Measurements from ENCODE around the gene TCF7L2. TPM values are rescaled to one million over a fixed set of nuclear protein-coding genes. Genes with fewer than 3 reads are reported as not detected.
"Not testable (repeated sequence)": the region's sequence is repeated elsewhere in the genome, so short reads cannot be mapped to it uniquely, and the experiment has no call there.

The TCF7L2 gene
- total RNA-seq, 1 donor from 2014 or later = 88.2 TPM

DNA sequence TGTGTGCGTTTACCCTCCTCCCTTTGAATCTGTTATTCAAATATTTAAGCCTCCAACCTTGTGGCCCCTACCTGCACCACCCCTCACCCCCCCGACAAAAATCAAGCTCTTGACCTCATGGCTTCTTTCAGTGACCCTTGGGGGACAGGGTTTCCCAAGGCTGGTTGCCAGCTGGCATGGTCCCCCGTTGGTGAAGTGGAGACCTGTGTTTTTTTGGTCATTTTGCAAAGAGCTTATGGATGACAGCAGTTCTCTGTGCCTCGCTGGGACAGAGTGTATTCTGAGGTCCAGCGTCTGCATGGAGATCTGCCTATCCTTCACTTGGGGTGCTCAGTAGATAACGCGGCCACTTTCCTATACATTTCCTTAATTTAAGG lies 111.0 kb downstream of the TCF7L2 start:
- no peak overlapping the region for H3K27ac Mint-ChIP-seq (ENCODE audit: unreplicated experiment)
- peaks cover 14% of the 10 kb centered on the region for H3K36me3 Mint-ChIP-seq (ENCODE audit: unreplicated experiment)
- no peaks in the 10 kb centered on the region for H3K9me3 Mint-ChIP-seq (ENCODE audit: unreplicated experiment)
- H3K4me1 Mint-ChIP-seq (ENCODE audit: unreplicated experiment) = no peaks in the 10 kb centered on the region
- no peak for DNase-seq (ENCODE audit: extremely low spot score, unreplicated experiment)
- H3K4me3 Mint-ChIP-seq (ENCODE audit: unreplicated experiment) = no peak overlapping the region
- TF ChIP-seq, protein P1, sequence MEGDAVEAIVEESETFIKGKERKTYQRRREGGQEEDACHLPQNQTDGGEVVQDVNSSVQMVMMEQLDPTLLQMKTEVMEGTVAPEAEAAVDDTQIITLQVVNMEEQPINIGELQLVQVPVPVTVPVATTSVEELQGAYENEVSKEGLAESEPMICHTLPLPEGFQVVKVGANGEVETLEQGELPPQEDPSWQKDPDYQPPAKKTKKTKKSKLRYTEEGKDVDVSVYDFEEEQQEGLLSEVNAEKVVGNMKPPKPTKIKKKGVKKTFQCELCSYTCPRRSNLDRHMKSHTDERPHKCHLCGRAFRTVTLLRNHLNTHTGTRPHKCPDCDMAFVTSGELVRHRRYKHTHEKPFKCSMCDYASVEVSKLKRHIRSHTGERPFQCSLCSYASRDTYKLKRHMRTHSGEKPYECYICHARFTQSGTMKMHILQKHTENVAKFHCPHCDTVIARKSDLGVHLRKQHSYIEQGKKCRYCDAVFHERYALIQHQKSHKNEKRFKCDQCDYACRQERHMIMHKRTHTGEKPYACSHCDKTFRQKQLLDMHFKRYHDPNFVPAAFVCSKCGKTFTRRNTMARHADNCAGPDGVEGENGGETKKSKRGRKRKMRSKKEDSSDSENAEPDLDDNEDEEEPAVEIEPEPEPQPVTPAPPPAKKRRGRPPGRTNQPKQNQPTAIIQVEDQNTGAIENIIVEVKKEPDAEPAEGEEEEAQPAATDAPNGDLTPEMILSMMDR (IDR thresholded peaks at IDR 0.05) = no peak
- H3K27me3 Mint-ChIP-seq (ENCODE audit: unreplicated experiment) = no peaks in the 10 kb centered on the region

DNA sequence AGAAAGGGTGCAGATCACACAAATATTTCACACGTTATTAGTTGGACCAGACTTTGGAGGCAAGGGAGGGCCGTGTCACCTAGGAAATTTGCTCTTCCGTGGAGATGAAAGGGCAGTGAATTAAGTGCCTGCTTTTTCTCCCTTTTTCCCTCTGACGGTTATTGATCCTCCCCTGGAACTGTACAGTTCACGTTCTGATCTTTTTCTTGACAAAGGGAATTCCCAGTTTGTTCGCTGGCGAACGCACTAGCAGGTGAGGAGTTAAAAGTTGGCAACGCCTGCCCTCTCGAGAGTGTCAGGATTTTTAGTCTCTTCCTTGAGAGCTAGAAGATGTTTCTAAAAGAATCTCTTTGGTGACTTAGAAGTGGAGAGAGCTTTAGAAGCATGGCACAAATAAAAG lies 111.5 kb downstream of the TCF7L2 start:
- TF ChIP-seq, protein P1 (IDR thresholded peaks at IDR 0.05) = no peak
- H3K36me3 Mint-ChIP-seq (ENCODE audit: unreplicated experiment) = peaks cover 14% of the 10 kb centered on the region
- no peaks in the 10 kb centered on the region for H3K9me3 Mint-ChIP-seq (ENCODE audit: unreplicated experiment)
- peak overlapping the region; percentile 8 for H3K4me3 Mint-ChIP-seq (ENCODE audit: unreplicated experiment)
- DNase-seq (ENCODE audit: extremely low spot score, unreplicated experiment) = no peak
- H3K27ac Mint-ChIP-seq (ENCODE audit: unreplicated experiment) = no peak overlapping the region
- no peaks in the 10 kb centered on the region for H3K27me3 Mint-ChIP-seq (ENCODE audit: unreplicated experiment)
- no peaks in the 10 kb centered on the region for H3K4me1 Mint-ChIP-seq (ENCODE audit: unreplicated experiment)

DNA sequence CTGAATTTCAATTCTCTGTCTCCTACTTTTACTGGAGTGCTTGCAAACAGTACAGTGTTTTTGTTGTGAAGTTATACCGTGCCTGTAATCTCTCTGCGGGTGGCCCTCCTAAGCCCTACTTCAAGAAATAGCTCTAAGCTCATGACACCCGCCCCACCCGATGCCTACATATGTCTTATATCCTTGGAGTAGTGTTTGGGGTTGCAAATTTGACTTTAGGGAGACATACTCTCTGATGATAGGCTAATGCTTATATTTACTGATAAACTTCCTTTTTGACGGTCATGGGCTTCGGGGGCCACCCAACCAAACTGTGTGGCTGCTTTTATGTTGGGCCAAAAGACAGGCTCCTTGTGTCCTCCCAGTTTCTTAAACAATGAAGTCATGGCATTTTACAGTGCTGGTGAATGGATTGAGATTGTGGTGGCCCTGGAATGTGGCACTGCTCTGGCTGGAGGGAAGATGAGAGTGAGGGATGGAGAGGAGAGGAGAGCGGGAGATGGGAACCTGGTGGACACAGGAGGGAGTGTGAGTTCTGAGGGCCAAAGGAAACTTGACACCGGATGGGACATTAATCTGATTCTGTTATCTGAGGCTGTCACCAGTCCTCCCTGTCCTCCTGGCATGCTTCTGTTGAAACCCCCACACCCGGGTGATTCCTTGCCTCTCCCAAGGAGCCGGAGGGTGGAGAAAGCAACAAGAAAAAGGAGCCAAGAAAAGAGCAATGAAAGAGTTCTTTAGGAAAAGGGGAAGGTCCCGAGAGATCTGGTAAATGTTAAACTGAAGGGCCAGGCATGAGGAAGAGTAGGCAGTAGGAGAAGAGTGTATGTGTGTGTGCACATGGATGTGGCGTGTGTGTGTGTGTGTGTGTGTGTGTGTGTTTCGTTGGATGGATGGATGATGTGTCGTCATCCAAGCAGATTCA lies 113.3 kb downstream of the TCF7L2 start:
- peaks cover 15% of the 10 kb centered on the region for H3K36me3 Mint-ChIP-seq (ENCODE audit: unreplicated experiment)
- TF ChIP-seq, protein P1 (IDR thresholded peaks at IDR 0.05) = no peak
- peaks cover 2% of the 10 kb centered on the region for H3K4me1 Mint-ChIP-seq (ENCODE audit: unreplicated experiment)
- H3K9me3 Mint-ChIP-seq (ENCODE audit: unreplicated experiment) = no peaks in the 10 kb centered on the region
- no peaks in the 10 kb centered on the region for H3K27me3 Mint-ChIP-seq (ENCODE audit: unreplicated experiment)
- peak overlapping the region; percentile 19 for H3K27ac Mint-ChIP-seq (ENCODE audit: unreplicated experiment)
- DNase-seq (ENCODE audit: extremely low spot score, unreplicated experiment) = no peak
- H3K4me3 Mint-ChIP-seq (ENCODE audit: unreplicated experiment) = no peak overlapping the region

DNA sequence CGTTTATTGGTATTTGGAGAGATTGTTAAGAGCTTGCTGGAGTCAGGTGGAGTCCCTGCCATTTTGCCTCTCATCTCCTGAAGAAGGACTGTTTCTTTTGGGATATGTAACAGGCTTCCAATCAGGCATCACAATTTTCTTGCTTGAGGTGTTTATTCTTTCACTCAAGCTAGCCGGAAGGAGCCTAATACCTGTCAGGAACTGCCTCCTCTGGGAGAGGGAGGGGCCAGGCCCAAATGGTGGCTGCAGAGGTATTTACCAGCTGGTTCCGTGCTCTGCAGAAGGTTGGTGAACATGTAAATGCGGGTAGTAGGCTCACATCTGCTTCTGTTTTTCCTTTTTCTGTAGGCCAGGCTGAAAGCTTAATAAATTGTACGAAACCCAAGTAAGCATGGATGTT lies 114.0 kb downstream of the TCF7L2 start:
- Mint-ChIP-seq H3K9me3 (ENCODE audit: unreplicated experiment) (no peaks in the 10 kb centered on the region), H3K36me3 (ENCODE audit: unreplicated experiment) (peaks cover 19% of the 10 kb centered on the region), H3K4me1 (ENCODE audit: unreplicated experiment) (peaks cover 2% of the 10 kb centered on the region), H3K27me3 (ENCODE audit: unreplicated experiment) (no peaks in the 10 kb centered on the region), H3K4me3 (ENCODE audit: unreplicated experiment) (no peak overlapping the region), H3K27ac (ENCODE audit: unreplicated experiment) (peak overlapping the region; percentile 19)
- DNase-seq (ENCODE audit: extremely low spot score, unreplicated experiment) = no peak
- TF ChIP-seq, protein P1 (IDR thresholded peaks at IDR 0.05) = no peak

DNA sequence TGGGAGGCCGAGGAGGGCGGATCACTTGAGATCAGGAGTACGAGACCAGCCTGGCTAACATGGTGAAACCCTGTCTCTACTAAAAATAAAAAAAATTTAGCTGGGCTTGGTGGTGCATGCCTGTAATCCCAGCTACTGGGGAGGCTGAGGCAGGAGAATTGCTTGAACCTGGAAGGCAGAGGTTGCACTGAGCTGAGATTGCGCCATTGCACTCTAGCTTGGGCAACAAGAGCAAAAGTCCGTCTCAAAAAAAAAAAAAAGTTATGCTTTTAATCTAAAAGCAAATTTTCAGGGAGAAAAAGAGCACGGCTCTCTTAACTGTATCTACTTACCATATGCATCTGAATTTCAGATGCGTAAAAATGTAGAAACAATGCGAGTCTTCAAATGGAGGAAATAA lies 116.1 kb downstream of the TCF7L2 start:
- not testable (repeated sequence) for H3K9me3 Mint-ChIP-seq (ENCODE audit: unreplicated experiment); H3K4me1 Mint-ChIP-seq (ENCODE audit: unreplicated experiment); DNase-seq (ENCODE audit: extremely low spot score, unreplicated experiment); H3K4me3 Mint-ChIP-seq (ENCODE audit: unreplicated experiment); H3K27me3 Mint-ChIP-seq (ENCODE audit: unreplicated experiment); H3K27ac Mint-ChIP-seq (ENCODE audit: unreplicated experiment)
- H3K36me3 Mint-ChIP-seq (ENCODE audit: unreplicated experiment) = peaks cover 25% of the 10 kb centered on the region
